B cell (primary cell): ENCODE measurements around the gene PIK3CD. TPM values are rescaled to one million over a fixed set of nuclear protein-coding genes. Genes with fewer than 3 reads are reported as not detected.

Source experiments
- ATAC-seq: fragments of 200-7000 bp; cut with Tn5 transposase; one replicate; pipeline ENCODE4 v1.10.0; 2021; ENCODE audit warnings: low read depth, mild to moderate bottlenecking, moderate number of reproducible peaks, moderate library complexity
- CTCF ChIA-PET: fragments of 350-600 bp; sonication (Branson Sonifier 250); formaldehyde crosslinking; loops from one replicate; lab custom pipeline; 2021; ENCODE audit warnings: antibody characterized with exemption, inconsistent platforms; lab: Charles Lee
- POLR2A ChIA-PET: fragments of 350-600 bp; sonication (Branson Sonifier 250); formaldehyde crosslinking; loops from one replicate; lab custom pipeline; 2021; ENCODE audit warnings: antibody characterized with exemption; lab: Charles Lee
- DNase-seq: peaks from one replicate; pipeline ENCODE4 v3.0.0; 2013
- H2AFZ ChIP-seq: 2 replicates; pipeline ENCODE4 v1.6.1; 2012; ENCODE audit warnings: mild to moderate bottlenecking, low read depth, low read length; ENCODE audit not compliant: insufficient read depth, poor library complexity, severe bottlenecking
- H3K27ac ChIP-seq, 2 donors: 1 replicate in 1 of 2; 2 replicates in 1 of 2; pipeline ENCODE4 v1.5.1; 2012 to 2013; ENCODE audit warnings: low read length in 2 of 2, mild to moderate bottlenecking in 2 of 2, moderate library complexity in 1 of 2
- H3K27me3 ChIP-seq, 4 experiments: fragments of 200-600 bp in 1 of 4; sonication (generic) in 1 of 4; replicated peaks in 1 of 4; 1 replicate in 2 of 4; 2 replicates in 2 of 4; pipeline versions ENCODE4 v1.6.1 to v1.7.0; 2013 to 2016; ENCODE audit warnings: low read length in 3 of 4, mild to moderate bottlenecking in 2 of 4, mixed read lengths in 1 of 4, moderate library complexity in 1 of 4; ENCODE audit not compliant: insufficient read depth in 4 of 4, control insufficient read depth in 3 of 4; ENCODE audit errors: control extremely low read depth in 1 of 4
- H3K36me3 ChIP-seq, 2 experiments: replicated peaks in 1 of 2; 1 replicate in 1 of 2; 2 replicates in 1 of 2; pipeline versions ENCODE4 v1.6.1 to v1.7.1; 2013; ENCODE audit warnings: low read length in 1 of 2; ENCODE audit not compliant: insufficient read depth in 2 of 2, control insufficient read depth in 1 of 2; ENCODE audit errors: control extremely low read depth in 1 of 2, extremely low read depth in 1 of 2
- H3K4me1 ChIP-seq, 2 donors: fragments of 200-600 bp in 1 of 2; sonication (generic) in 1 of 2; 1 replicate in 1 of 2; 2 replicates in 1 of 2; pipeline versions ENCODE4 v1.5.1 to v1.6.1; 2013 to 2017; ENCODE audit warnings: low read length in 2 of 2; ENCODE audit not compliant: control insufficient read depth in 2 of 2, insufficient read depth in 2 of 2
- H3K4me2 ChIP-seq: replicated peaks from 2 replicates; pipeline ENCODE3; 2012; ENCODE audit warnings: mild to moderate bottlenecking, low read depth, low read length; ENCODE audit not compliant: poor library complexity, severe bottlenecking
- H3K4me3 ChIP-seq, 5 experiments: fragments of 200-600 bp in 1 of 5; sonication (generic) in 1 of 5; 1 replicate in 3 of 5; 2 replicates in 2 of 5; pipeline versions ENCODE4 v1.5.1 to v1.7.0; 2011 to 2016; ENCODE audit warnings: low read length in 4 of 5, mild to moderate bottlenecking in 4 of 5, low read depth in 2 of 5, control low read depth in 1 of 5, moderate library complexity in 1 of 5; ENCODE audit not compliant: insufficient read depth in 1 of 5; ENCODE audit errors: control extremely low read depth in 1 of 5, extremely low read depth in 1 of 5
- H3K79me2 ChIP-seq: fragments of 200-600 bp; sonication (generic); one replicate; pipeline ENCODE4 v1.6.0; 2016; ENCODE audit warnings: low read length; ENCODE audit not compliant: control insufficient read depth, insufficient read depth
- H3K9ac ChIP-seq: fragments of 200-600 bp; sonication (generic); 2 replicates; pipeline ENCODE4 v1.6.1; 2017; ENCODE audit warnings: mild to moderate bottlenecking, low read length, moderate library complexity
- H3K9me3 ChIP-seq, 3 donors: one replicate each; pipeline versions ENCODE4 v1.6.1 to v1.7.1; 2013; ENCODE audit warnings: low read length in 2 of 3; ENCODE audit not compliant: control insufficient read depth in 2 of 3, insufficient read depth in 1 of 3; ENCODE audit errors: control extremely low read depth in 1 of 3
- H4K20me1 ChIP-seq: 2 replicates; pipeline ENCODE4 v1.6.0; 2012; ENCODE audit warnings: mild to moderate bottlenecking, low read length; ENCODE audit not compliant: insufficient read depth, control insufficient read depth, poor library complexity, severe bottlenecking
- H3K27ac Mint-ChIP-seq: one replicate; pipeline ENCODE4 v1.8.0; 2021; ENCODE audit warnings: mixed read lengths
- H3K27me3 Mint-ChIP-seq: one replicate; pipeline ENCODE4 v1.8.0; 2021; ENCODE audit warnings: mixed read lengths
- H3K4me1 Mint-ChIP-seq: one replicate; pipeline ENCODE4 v1.8.0; 2021; ENCODE audit warnings: mixed read lengths
- H3K4me3 Mint-ChIP-seq: one replicate; pipeline ENCODE4 v1.8.0; 2021; ENCODE audit warnings: mixed read lengths
- H3K9me3 Mint-ChIP-seq: one replicate; pipeline ENCODE4 v1.8.0; 2022; ENCODE audit warnings: mixed read lengths; ENCODE audit not compliant: insufficient read depth
- EZH2 ChIP-seq: IDR thresholded peaks from 2 replicates; pipeline ENCODE4 v1.6.1; 2012; ENCODE audit warnings: borderline replicate concordance, low read depth, mild to moderate bottlenecking, moderate library complexity, low read length; ENCODE audit not compliant: insufficient read depth, poor library complexity, severe bottlenecking
- WGBS: methylation state at CpG from one replicate; pipeline ENCODE4 v1.1.5; 2013; ENCODE audit warnings: missing lambda C conversion rate; ENCODE audit not compliant: insufficient coverage; 5-methylcytosine and 5-hydroxymethylcytosine counted together
- intact Hi-C: fragments of 100-400 bp; cut with micrococcal nuclease; formaldehyde crosslinking; loops from one replicate; pipeline ENCODE4 v1.10.0; 2022
- polyA plus RNA-seq: library from polyadenylated mRNA; depleted of rRNA; stranded (reverse); fragments of >200 nt; gene quantifications from 2 replicates; pipeline ENCODE4 v1.2.3, GENCODE V29; 2012
- total RNA-seq, 2 donors: library from RNA; stranded (reverse); fragments of 120-200 nt in 1 of 2; gene quantifications; 1 replicate in 1 of 2; 2 replicates in 1 of 2; pipeline versions ENCODE4 v1.2.3 to v1.2.4, GENCODE V29; 2013 to 2022
- TF ChIP-seq, protein P1 (sequence below): fragments of 200-600 bp; IDR thresholded peaks from one replicate; pipeline ENCODE4 v1.8.0; 2022; ENCODE audit warnings: antibody characterized with exemption, mild to moderate bottlenecking

PIK3CD gene
- total and polyA plus RNA-seq, 2 donors (not counting 1 experiment from before 2014, with no cell fraction given) = 144 to 222 TPM

DNA sequence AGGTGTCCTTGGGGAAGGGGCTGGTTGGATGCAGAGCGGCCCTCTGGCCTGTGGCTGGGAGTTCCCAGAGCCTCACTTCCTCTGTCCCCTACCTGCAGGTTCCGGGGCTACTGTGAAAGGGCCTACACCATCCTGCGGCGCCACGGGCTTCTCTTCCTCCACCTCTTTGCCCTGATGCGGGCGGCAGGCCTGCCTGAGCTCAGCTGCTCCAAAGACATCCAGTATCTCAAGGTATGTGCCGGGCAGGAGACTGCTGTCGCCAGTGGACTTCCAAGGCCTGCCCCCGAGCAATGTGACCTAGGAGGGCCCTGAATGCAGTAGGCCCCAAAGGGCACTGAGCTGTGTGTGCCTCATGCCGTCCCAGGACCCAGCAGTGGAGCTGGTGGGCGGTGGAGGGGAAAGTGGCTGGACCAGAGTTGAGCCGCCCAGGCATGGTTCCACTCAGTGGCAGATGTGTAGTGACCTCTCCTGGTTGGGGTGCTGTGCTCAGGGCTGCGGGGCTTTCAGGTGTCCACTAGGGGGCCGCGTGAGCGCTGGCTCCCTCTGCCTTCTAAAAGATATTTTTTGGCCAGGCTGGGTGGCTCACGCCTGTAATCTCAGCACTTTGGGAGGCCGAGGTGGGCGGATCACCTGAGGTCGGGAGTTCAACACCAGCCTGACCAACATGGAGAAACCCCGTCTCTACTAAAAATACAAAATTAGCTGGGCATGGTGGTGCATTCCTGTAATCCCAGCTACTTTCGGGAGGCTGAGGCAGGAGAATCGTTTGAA lies 73.4 kb downstream of the PIK3CD start:
- peak; percentile 77 for ATAC-seq
- ChIA-PET CTCF (interaction anchor here (0.7 to 9.8 kb wide), 12 partner anchors 8 to 142 kb away, joined by 3 to 147 read pairs (median 6); no protein-coding TSS in a partner anchor), POLR2A (interaction anchor here (0.7 to 0.8 kb wide), 2 partner anchors 11 to 80 kb away, joined by 3 read pairs; no protein-coding TSS in a partner anchor)
- H3K4me1 Mint-ChIP-seq = peaks cover 17% of the 10 kb centered on the region
- Histone ChIP-seq H2AFZ (no peak overlapping the region), H3K9ac (no peak overlapping the region), H3K27me3 (no peaks in the 10 kb centered on the region), H3K9me3 (peaks cover 0 to 15% (median 0%) of the 10 kb centered on the region in 3 donors), H3K4me2 (no peak overlapping the region), H3K4me1 (peaks cover 8 to 26% of the 10 kb centered on the region in 2 donors), H3K36me3 (peaks cover 3 to 86% of the 10 kb centered on the region in 2 experiments), H4K20me1 (peaks cover 50% of the 10 kb centered on the region), H3K4me3 (no peak overlapping the region), H3K79me2 (peaks cover 26% of the 10 kb centered on the region), H3K27ac (peak overlapping the region in 1 of 2 donors; percentile 18)
- H3K27me3 Mint-ChIP-seq = no peaks in the 10 kb centered on the region
- 78% methylated on average over 19 of the region's 24 CpGs for WGBS
- TF ChIP-seq, protein P1, sequence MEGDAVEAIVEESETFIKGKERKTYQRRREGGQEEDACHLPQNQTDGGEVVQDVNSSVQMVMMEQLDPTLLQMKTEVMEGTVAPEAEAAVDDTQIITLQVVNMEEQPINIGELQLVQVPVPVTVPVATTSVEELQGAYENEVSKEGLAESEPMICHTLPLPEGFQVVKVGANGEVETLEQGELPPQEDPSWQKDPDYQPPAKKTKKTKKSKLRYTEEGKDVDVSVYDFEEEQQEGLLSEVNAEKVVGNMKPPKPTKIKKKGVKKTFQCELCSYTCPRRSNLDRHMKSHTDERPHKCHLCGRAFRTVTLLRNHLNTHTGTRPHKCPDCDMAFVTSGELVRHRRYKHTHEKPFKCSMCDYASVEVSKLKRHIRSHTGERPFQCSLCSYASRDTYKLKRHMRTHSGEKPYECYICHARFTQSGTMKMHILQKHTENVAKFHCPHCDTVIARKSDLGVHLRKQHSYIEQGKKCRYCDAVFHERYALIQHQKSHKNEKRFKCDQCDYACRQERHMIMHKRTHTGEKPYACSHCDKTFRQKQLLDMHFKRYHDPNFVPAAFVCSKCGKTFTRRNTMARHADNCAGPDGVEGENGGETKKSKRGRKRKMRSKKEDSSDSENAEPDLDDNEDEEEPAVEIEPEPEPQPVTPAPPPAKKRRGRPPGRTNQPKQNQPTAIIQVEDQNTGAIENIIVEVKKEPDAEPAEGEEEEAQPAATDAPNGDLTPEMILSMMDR = peak; percentile 88
- TF ChIP-seq EZH2 = no peak
- H3K4me3 Mint-ChIP-seq = no peak overlapping the region
- intact Hi-C loops = loop anchor here (1.0 to 10.0 kb wide), 2 partner anchors 99 to 140 kb away; no protein-coding TSS in a partner anchor
- peak overlapping the region; percentile 77 for H3K27ac Mint-ChIP-seq
- H3K9me3 Mint-ChIP-seq = no peaks in the 10 kb centered on the region
- DNase-seq = peak; percentile 79

DNA sequence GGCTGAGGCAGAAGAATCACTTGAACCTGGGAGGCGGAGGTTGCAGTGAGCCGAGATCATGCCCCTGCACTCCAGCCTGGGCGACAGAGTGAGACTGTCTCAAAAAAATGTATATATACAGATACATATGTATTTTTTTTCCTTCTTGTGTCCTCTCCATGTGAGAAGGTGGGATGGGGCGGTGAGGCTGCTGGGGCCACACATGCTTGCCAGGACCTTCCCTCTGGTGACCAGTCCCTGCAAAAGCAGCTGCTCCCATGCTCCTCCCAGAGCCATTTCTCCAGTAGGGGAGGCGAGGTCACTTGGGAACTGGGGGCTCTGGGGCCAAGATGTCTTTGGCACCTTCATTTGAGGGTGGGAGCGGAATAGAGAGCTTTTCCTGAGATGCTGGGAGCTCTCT lies 74.9 kb downstream of the PIK3CD start:
- Mint-ChIP-seq H3K27me3 (no peaks in the 10 kb centered on the region), H3K27ac (no peak overlapping the region), H3K4me1 (peaks cover 18% of the 10 kb centered on the region), H3K4me3 (no peak overlapping the region), H3K9me3 (no peaks in the 10 kb centered on the region)
- intact Hi-C loops = loop anchor here (10.0 kb wide), 1 partner anchor 138 kb away; no protein-coding TSS in a partner anchor
- no peak overlapping the region for H3K4me2 ChIP-seq
- no peak overlapping the region for H3K4me3 ChIP-seq
- POLR2A ChIA-PET = no interaction called here
- peaks cover 58% of the 10 kb centered on the region for H4K20me1 ChIP-seq
- no peak overlapping the region for H3K9ac ChIP-seq
- CTCF ChIA-PET = interaction anchor here (1.1 to 9.8 kb wide), 6 partner anchors 8 to 141 kb away, joined by 4 to 147 read pairs (median 14); no protein-coding TSS in a partner anchor
- ATAC-seq (no peak), DNase-seq (no peak)
- no peaks in the 10 kb centered on the region for H3K27me3 ChIP-seq
- whole genome bisulfite sequencing = 100% methylated on average over 2 of the region's 6 CpGs
- peaks cover 0 to 13% (median 0%) of the 10 kb centered on the region in 3 donors for H3K9me3 ChIP-seq
- H3K79me2 ChIP-seq = peaks cover 15% of the 10 kb centered on the region
- TF ChIP-seq, protein P1 = no peak
- no peak for TF ChIP-seq EZH2
- H2AFZ ChIP-seq = no peak overlapping the region
- peaks cover 3 to 19% of the 10 kb centered on the region in 2 donors for H3K4me1 ChIP-seq
- peaks cover 3 to 86% of the 10 kb centered on the region in 2 experiments for H3K36me3 ChIP-seq
- no peak overlapping the region for H3K27ac ChIP-seq
